CD14-positive monocyte (primary cell): Measurements from ENCODE around the gene PAWR. TPM values are rescaled to one million over a fixed set of nuclear protein-coding genes. Genes with fewer than 3 reads are reported as not detected.

Experiments used
- DNase-seq, 3 donors: peaks; one replicate each; pipeline ENCODE4 v3.0.0-alpha.2; 2011 to 2022
- H2AFZ ChIP-seq: 2 replicates; pipeline ENCODE4 v1.6.0; 2012; ENCODE audit warnings: mild to moderate bottlenecking, low read depth, low read length, inconsistent platforms; ENCODE audit not compliant: insufficient read depth, poor library complexity, severe bottlenecking
- H3K27ac ChIP-seq, 2 donors: 1 replicate in 1 of 2; 2 replicates in 1 of 2; pipeline ENCODE4 v1.5.1; 2012 to 2013; ENCODE audit warnings: low read length in 2 of 2, control low read depth in 1 of 2, inconsistent platforms in 1 of 2, low read depth in 1 of 2, mild to moderate bottlenecking in 1 of 2
- H3K27me3 ChIP-seq, 2 donors: one replicate each; pipeline versions ENCODE4 v1.6.0 to v1.6.1; 2011 to 2013; ENCODE audit warnings: low read length in 2 of 2; ENCODE audit not compliant: control insufficient read depth in 2 of 2, insufficient read depth in 2 of 2
- H3K36me3 ChIP-seq, 2 donors: replicated peaks in 1 of 2; 1 replicate in 1 of 2; 2 replicates in 1 of 2; pipeline versions ENCODE4 v1.5.1 to v1.6.1; 2012 to 2013; ENCODE audit warnings: low read length in 2 of 2, control low read depth in 1 of 2, inconsistent platforms in 1 of 2, mild to moderate bottlenecking in 1 of 2; ENCODE audit not compliant: insufficient read depth in 2 of 2, control insufficient read depth in 1 of 2
- H3K4me1 ChIP-seq, 2 donors: 1 replicate in 1 of 2; 2 replicates in 1 of 2; pipeline versions ENCODE4 v1.5.1 to v1.6.1; 2012 to 2013; ENCODE audit warnings: low read length in 2 of 2, control low read depth in 1 of 2, inconsistent platforms in 1 of 2, mild to moderate bottlenecking in 1 of 2, moderate library complexity in 1 of 2; ENCODE audit not compliant: insufficient read depth in 2 of 2, control insufficient read depth in 1 of 2
- H3K4me2 ChIP-seq: replicated peaks from 2 replicates; pipeline ENCODE3; 2012; ENCODE audit warnings: low read length, moderate library complexity, mild to moderate bottlenecking; ENCODE audit not compliant: poor library complexity, severe bottlenecking; ENCODE audit errors: extremely low read depth
- H3K4me3 ChIP-seq, 3 experiments: fragments of 200-600 bp in 1 of 3; sonication (generic) in 1 of 3; replicated peaks in 1 of 3; 1 replicate in 2 of 3; 2 replicates in 1 of 3; pipeline ENCODE4 v1.5.1; 2011 to 2013; ENCODE audit warnings: low read length in 3 of 3, mild to moderate bottlenecking in 3 of 3, control low read depth in 2 of 3, low read depth in 2 of 3, inconsistent platforms in 1 of 3, moderate library complexity in 1 of 3
- H3K79me2 ChIP-seq: 2 replicates; pipeline ENCODE4 v1.6.0; 2012; ENCODE audit warnings: mild to moderate bottlenecking, control low read depth, inconsistent platforms, low read length, moderate library complexity; ENCODE audit not compliant: insufficient read depth
- H3K9ac ChIP-seq: 2 replicates; pipeline ENCODE4 v1.6.0; 2017; ENCODE audit warnings: low read length, mild to moderate bottlenecking; ENCODE audit not compliant: insufficient read depth, poor library complexity, severe bottlenecking
- H3K9me3 ChIP-seq, 2 donors: replicated peaks in 1 of 2; 1 replicate in 1 of 2; 2 replicates in 1 of 2; pipeline versions ENCODE4 v1.5.1 to v1.6.1; 2012 to 2013; ENCODE audit warnings: low read length in 2 of 2, control low read depth in 1 of 2; ENCODE audit not compliant: control insufficient read depth in 1 of 2, insufficient read depth in 1 of 2
- H4K20me1 ChIP-seq: 2 replicates; pipeline ENCODE4 v1.6.0; 2012; ENCODE audit warnings: mild to moderate bottlenecking, low read length, control low read depth, moderate library complexity; ENCODE audit not compliant: insufficient read depth
- H3K27ac Mint-ChIP-seq, 7 donors: one replicate each; pipeline ENCODE4 v1.8.0; 2020; ENCODE audit warnings: mild to moderate bottlenecking in 7 of 7, mixed read lengths in 7 of 7, moderate library complexity in 6 of 7, inconsistent platforms in 2 of 7
- H3K27me3 Mint-ChIP-seq, 3 donors: one replicate each; pipeline ENCODE4 v1.8.0; 2021 to 2022; ENCODE audit warnings: low read depth in 3 of 3, mild to moderate bottlenecking in 3 of 3, mixed read lengths in 3 of 3, moderate library complexity in 3 of 3, inconsistent platforms in 1 of 3
- H3K36me3 Mint-ChIP-seq, 2 donors: one replicate each; pipeline ENCODE4 v1.8.0; 2020; ENCODE audit warnings: mixed read lengths in 2 of 2, inconsistent platforms in 1 of 2, mild to moderate bottlenecking in 1 of 2
- H3K4me1 Mint-ChIP-seq: one replicate; pipeline ENCODE4 v1.8.0; 2020; ENCODE audit warnings: mild to moderate bottlenecking, mixed read lengths
- H3K4me3 Mint-ChIP-seq, 2 donors: one replicate each; pipeline ENCODE4 v1.8.0; 2020; ENCODE audit warnings: mild to moderate bottlenecking in 2 of 2, mixed read lengths in 2 of 2, moderate library complexity in 1 of 2
- H3K9me3 Mint-ChIP-seq, 7 donors: one replicate each; pipeline ENCODE4 v1.8.0; 2020 to 2022; ENCODE audit warnings: mixed read lengths in 7 of 7, mild to moderate bottlenecking in 6 of 7, moderate library complexity in 6 of 7, inconsistent platforms in 2 of 7
- WGBS: methylation state at CpG from one replicate; pipeline ENCODE4 v1.1.5; 2013; ENCODE audit warnings: missing lambda C conversion rate; ENCODE audit not compliant: insufficient coverage; 5-methylcytosine and 5-hydroxymethylcytosine counted together
- intact Hi-C, 2 donors: fragments of 100-400 bp; cut with micrococcal nuclease; formaldehyde crosslinking; loops; one replicate each; pipeline versions ENCODE4 v1.15.0 to v1.15.1; 2023
- polyA plus RNA-seq, 3 donors: library from polyadenylated mRNA; depleted of rRNA in 1 of 3; unstranded in 2 of 3; stranded (reverse) in 1 of 3; fragments of 300-500 nt in 2 of 3; fragments of >200 nt in 1 of 3; fragmentation: Illumina TruSeq in 2 of 3; gene quantifications; 1 replicate in 2 of 3; 2 replicates in 1 of 3; pipeline ENCODE4 v1.2.3, GENCODE V29; 2012 to 2021
- TF ChIP-seq, protein P1 (sequence below): fragments of 200-600 bp; IDR thresholded peaks from one replicate; pipeline ENCODE4 v1.8.0; 2022; ENCODE audit warnings: antibody characterized with exemption, mild to moderate bottlenecking

PAWR gene
- polyA plus RNA-seq, 3 donors = 0.03 TPM; not detected in 1

DNA sequence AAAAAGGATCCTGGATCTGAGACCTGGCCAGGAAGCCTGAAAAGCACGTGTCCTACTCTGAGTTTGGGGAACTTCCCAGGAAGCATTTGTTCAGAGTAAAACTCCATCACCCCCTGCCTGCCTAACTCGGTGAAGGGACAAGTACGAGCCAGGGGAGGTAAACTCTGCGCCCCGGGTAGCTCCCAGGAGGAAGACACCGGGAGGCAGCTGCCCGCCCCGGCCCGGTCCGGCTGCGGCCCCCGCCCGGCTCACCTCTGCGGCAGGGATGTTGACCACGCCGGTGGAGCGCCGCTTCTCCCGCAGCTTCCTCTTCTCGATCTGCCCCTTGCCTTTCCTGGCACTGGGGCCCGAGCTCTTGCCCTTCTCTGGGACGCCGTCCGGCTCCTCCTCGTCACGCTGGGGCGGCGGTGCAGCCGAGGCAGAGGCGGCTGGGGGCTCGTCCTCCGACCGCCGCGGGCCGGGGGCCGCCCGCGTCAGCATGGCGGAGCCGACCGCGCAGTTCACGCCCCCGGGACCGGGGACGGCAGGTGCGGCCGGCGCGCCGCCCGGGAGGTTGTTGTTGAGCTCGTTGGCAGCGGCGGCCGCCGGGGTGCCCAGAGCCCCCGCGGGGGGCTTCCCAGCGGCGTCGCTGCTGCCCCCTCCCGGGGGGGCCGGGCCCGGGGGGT, 1.2 kb downstream of the PAWR start:
- Histone ChIP-seq H3K4me3 (peak overlapping the region; percentile 55 to 76 (median 57)), H3K4me1 (peaks cover 19 to 31% of the 10 kb centered on the region in 2 donors), H4K20me1 (no peaks in the 10 kb centered on the region), H3K36me3 (no peaks in the 10 kb centered on the region), H3K27me3 (peaks cover 42 to 54% of the 10 kb centered on the region in 2 donors), H3K27ac (no peak overlapping the region), H3K79me2 (no peaks in the 10 kb centered on the region), H2AFZ (peak overlapping the region; percentile 73), H3K4me2 (peak overlapping the region; percentile 91), H3K9ac (peak overlapping the region; percentile 48), H3K9me3 (peaks cover 0 to 12% of the 10 kb centered on the region in 2 donors)
- Mint-ChIP-seq H3K4me3 (peak overlapping the region; percentile 74 to 90), H3K9me3 (peaks cover 0 to 5% (median under 1%) of the 10 kb centered on the region in 7 donors), H3K4me1 (peaks cover 22% of the 10 kb centered on the region), H3K36me3 (peaks cover 0 to 3% of the 10 kb centered on the region in 2 donors), H3K27ac (no peak overlapping the region), H3K27me3 (peaks cover 50 to 61% (median 51%) of the 10 kb centered on the region in 3 donors)
- peak; percentile 19 to 43 (median 33) for DNase-seq
- intact Hi-C loops = no loop called here
- WGBS = under 1% methylated on average over 61 of the region's 66 CpGs
- TF ChIP-seq, protein P1, sequence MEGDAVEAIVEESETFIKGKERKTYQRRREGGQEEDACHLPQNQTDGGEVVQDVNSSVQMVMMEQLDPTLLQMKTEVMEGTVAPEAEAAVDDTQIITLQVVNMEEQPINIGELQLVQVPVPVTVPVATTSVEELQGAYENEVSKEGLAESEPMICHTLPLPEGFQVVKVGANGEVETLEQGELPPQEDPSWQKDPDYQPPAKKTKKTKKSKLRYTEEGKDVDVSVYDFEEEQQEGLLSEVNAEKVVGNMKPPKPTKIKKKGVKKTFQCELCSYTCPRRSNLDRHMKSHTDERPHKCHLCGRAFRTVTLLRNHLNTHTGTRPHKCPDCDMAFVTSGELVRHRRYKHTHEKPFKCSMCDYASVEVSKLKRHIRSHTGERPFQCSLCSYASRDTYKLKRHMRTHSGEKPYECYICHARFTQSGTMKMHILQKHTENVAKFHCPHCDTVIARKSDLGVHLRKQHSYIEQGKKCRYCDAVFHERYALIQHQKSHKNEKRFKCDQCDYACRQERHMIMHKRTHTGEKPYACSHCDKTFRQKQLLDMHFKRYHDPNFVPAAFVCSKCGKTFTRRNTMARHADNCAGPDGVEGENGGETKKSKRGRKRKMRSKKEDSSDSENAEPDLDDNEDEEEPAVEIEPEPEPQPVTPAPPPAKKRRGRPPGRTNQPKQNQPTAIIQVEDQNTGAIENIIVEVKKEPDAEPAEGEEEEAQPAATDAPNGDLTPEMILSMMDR = no peak

DNA sequence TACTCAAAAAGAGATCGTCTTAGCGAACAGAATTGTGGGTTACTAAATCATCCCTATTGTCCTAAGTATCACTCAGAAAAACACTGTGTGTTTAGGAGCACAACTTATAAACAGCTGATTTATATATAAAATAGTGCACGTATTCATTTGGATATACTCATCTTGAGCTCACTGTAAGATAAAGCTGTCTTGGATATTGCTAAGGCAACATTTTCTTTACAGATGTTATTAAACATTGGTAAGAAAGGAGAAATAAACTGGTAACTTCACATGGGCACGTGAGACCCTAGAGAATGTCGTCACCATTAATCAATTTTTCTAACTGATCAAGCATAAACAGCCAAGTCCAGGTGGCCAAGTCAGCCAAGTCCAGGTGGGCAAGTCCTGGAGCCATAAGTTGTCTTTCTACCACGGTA, 1.7 kb downstream of the PAWR start:
- peaks cover 0 to 5% (median 0%) of the 10 kb centered on the region in 7 donors for H3K9me3 Mint-ChIP-seq
- no peaks in the 10 kb centered on the region for H3K36me3 ChIP-seq
- peaks cover 0 to 12% of the 10 kb centered on the region in 2 donors for H3K9me3 ChIP-seq
- no peaks in the 10 kb centered on the region for H3K79me2 ChIP-seq
- H3K4me3 ChIP-seq = peak overlapping the region in 2 of 3 experiments; percentile 55 to 76
- H3K4me1 Mint-ChIP-seq = peaks cover 22% of the 10 kb centered on the region
- H3K4me3 Mint-ChIP-seq = peak overlapping the region; percentile 55 to 59
- H3K9ac ChIP-seq = no peak overlapping the region
- no peaks in the 10 kb centered on the region for H4K20me1 ChIP-seq
- 0% methylated on average over 3 of the region's 6 CpGs for WGBS
- intact Hi-C loops = no loop called here
- DNase-seq = no peak
- TF ChIP-seq, protein P1 = no peak
- no peak overlapping the region for H3K27ac ChIP-seq
- H3K36me3 Mint-ChIP-seq = peaks cover 0 to 3% of the 10 kb centered on the region in 2 donors
- peaks cover 19 to 31% of the 10 kb centered on the region in 2 donors for H3K4me1 ChIP-seq
- peaks cover 42 to 54% of the 10 kb centered on the region in 2 donors for H3K27me3 ChIP-seq
- H3K27me3 Mint-ChIP-seq = peaks cover 48 to 57% (median 51%) of the 10 kb centered on the region in 3 donors
- peak overlapping the region; percentile 91 for H3K4me2 ChIP-seq
- no peak overlapping the region for H3K27ac Mint-ChIP-seq
- H2AFZ ChIP-seq = peak overlapping the region; percentile 73
